ENCODE data around the gene RFPL2. TPM values are rescaled to one million over a fixed set of nuclear protein-coding genes. Genes with fewer than 3 reads are reported as not detected.

The RFPL2 gene
- not detected for total RNA-seq
- long read RNA-seq: 0 reads

DNA sequence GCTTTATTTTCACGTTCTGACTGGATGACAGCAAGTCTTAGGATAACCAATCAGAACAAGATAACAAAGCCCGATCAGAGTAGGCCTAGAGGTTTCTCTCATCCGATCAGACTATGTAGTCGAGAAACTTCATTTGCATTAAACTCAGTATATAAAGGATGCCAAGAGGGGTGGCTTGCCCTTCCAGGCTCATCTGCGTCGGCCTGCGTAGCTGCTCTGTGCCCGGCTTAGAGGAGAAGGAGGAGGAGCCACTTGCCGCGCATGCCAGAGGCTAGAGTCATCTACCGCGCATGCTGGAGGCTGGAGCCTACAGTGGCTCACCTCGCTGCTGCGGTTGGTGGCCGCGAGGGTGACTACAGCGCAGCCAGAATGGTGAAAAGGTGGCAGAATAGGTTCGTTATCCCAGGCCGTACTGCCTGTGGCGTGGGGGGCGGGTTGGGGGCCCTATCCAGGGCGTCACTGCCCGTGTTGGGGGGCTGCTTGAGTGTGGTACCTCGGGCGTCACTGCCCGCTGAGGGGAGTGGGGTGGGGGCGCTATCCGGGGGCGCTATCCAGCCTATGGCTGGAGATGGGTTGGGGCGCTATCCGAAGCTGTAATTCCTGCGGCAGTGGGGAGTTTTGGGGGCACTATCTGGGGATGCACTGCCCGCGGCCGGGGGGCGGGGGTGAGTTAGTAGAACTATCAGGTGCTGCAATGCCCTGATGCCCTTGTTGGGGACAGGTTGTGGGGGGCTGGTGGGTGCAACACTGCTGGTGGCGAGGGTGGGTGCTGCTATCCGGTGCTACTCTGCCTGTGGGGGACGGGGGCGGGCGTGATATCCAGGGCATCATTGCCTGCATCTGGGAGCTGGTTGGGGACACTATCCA, at the start of gene RFPL2:
RFPL2 (minus strand) TSS at position 218 of the 867 bp plus-strand sequence. CDS start 2,622 bp downstream, outside the sequence.
- intact Hi-C loops (cut with DNase I): loop anchor here (10.0 kb wide), 1 partner anchor 230 kb away; no protein-coding TSS in a partner anchor
- DNase-seq (no peak), ATAC-seq (ENCODE audit: poor library complexity) (peak; percentile 60)

DNA sequence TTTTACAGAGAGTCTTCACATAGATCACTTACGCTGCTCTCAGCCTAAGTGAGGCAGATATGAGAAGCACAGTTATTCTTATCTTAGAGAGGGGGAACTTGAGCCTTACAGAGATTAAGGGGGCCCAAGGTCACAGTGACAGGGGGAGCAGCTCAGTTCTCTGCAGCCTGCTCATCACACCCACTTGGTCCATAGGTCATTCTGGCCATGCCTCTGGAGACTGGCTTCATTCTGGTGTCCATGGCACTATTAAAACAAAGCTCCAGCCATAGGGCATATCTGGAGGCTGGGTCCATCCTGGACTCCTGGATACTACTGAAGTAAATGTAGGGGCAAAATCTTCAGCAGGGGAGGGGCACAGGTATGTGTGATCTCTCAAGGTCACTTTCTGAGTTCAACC, 44.4 kb upstream of the RFPL2 start:
- intact Hi-C loops (cut with DNase I): no loop called here
- DNase-seq (no peak), ATAC-seq (ENCODE audit: poor library complexity) (no peak)

DNA sequence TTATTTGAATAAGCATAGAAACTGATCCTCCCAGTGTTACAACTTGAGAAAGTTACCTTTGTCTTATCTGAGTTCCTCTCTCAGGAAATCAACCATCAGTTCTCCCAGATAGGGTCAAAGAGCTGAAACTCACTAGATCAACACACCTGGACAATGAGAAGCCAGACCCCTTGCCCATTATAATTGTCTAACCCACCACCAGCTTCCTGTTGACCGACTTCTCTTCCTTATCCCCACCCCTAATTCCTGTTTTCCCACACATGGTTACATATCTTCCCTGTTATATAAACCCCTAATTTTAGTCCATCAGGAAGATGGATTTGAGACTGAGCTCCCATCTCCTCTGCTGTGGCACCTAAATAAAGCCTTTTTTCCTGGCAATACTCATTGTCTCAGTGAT, 43.4 kb upstream of the RFPL2 start:
- intact Hi-C loops (cut with DNase I): no loop called here
- ATAC-seq (ENCODE audit: poor library complexity) (no peak), DNase-seq (no peak)

DNA sequence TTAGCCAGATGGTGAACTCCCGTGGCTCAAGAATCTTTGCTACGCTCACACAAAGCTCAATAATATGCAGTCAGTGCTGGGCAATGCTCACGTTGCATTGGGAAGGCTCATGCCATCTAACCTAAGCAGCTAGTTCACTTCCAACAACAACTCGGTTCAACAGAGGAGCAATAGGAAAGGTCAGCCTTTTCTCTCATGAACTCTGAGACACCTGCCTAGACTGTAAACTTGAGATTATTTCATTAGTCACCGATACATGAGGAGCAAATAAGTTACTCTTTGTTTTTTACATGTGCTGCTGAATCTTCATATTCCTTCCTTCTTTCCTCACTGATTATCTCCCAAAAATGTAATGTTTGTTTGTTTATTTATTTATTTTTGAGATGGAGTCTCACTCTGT, 41.3 kb upstream of the RFPL2 start:
- ATAC-seq (ENCODE audit: poor library complexity) (no peak), DNase-seq (no peak)
- intact Hi-C loops (cut with DNase I): no loop called here

DNA sequence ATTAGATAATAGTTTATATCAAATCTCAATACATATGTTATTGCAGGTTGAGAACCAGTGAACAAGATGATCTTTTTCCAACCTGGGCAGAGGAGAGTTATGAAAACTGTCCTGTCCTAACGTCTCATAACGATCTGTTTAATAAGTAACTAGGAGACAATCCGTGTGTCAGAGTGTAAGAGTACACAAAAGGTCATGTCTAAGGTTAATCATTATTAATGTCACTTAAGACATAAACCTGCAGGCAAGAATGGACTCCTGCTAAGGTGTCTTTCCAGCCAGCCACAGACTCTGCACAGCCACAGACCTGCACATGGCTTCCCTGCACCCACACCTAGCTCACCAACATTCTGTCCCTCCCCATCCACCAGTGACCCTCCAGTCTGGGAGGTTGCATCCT, 40.2 kb upstream of the RFPL2 start:
- intact Hi-C loops (cut with DNase I): no loop called here
- DNase-seq (no peak), ATAC-seq (ENCODE audit: poor library complexity) (no peak)

DNA sequence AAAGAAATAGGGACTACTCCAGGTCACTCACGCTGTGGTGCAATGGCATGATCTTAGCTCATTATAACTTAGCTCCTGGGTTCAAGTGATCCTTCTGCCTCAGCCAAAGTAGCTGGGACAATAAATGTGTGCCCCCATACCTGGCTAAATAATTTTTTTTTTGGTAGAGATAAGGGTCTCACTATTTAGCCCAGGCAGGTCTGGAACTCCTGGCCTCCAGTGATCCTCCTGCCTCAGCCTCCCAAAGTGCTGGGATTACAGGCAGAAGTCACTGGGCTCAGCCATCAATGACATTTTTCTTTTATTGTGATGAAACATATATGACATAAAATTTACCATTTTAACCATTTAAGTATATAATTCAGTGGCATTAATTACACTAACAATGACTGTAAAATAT, 39.7 kb upstream of the RFPL2 start:
- intact Hi-C loops (cut with DNase I): no loop called here
- DNase-seq (no peak), ATAC-seq (ENCODE audit: poor library complexity) (no peak)

DNA sequence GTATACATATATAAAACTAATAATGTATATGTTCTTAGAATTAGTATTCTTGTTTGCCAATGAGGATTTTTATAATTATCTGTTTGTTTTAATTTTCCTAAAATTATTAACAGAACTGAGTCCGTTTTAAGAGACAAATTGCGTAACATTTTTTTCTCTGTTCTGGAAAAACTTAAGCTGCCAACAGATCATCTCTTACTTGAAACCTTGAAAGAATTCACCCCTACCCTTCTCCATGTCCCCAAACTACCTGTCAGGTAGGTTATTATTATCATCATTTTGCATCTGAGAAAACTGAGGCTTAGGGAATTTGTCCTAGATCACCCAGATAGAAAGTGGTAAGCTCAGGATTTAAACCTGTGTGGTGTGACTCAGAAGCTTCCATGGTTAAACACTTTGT, 35.6 kb upstream of the RFPL2 start:
- intact Hi-C loops (cut with DNase I): no loop called here
- DNase-seq (no peak), ATAC-seq (ENCODE audit: poor library complexity) (no peak)

DNA sequence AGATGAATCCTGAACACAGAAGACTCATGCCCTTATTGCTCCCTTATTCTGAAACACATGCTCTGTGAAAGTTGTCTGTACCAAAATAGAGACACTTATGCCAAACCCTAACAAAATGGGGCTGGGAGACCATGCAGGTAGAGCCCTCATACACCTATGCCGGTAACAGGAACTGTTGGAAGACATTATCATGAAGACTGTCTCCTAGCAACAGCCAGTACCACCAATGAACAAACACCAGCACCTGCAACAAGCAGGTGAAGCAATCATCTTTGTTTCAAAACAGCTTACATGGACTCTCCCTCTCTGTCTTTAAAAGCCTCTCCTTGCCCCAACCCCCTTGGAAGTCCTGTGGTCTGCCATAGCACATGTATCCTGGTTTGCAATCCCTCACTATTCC, 33.0 kb upstream of the RFPL2 start:
- ATAC-seq (ENCODE audit: poor library complexity) (no peak), DNase-seq (no peak)
- intact Hi-C loops (cut with DNase I): no loop called here

DNA sequence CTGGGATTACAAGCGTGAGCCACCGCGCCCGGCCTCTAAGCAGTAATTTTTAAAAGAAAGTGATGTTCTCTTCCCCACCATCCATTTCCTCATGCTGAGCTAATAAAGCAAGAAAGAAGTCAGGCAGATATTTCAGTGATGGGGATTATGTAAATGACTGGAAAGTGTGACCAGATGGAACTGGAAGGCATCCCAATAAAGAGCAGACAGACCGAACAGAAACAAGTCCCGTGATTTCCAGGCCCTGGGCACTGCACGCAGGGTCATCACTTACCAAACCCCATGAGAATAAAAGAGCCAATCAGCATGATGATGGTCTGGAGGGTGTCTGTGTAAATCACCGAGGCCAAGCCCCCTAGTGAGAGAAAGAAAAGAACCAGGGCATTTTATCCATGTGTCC, 32.1 kb upstream of the RFPL2 start:
- intact Hi-C loops (cut with DNase I): no loop called here
- ATAC-seq (ENCODE audit: poor library complexity) (no peak), DNase-seq (no peak)

DNA sequence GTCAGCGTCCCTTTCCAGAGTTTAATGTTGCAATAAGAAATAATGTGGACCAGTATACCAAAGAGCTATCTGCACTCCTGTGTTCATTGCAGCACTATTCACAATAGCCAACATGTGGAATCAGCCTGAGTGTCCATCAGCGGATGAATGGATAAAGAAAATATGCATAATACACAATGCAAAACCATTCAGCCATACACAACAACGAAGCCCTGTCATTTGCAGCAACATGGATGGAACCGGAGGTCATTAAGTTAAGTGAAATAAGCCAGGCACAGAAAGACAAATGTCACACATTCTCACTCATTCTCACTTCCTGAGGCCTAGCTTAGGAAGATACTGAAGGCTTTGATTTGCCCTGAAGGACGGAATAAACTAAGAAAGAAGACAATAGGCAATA, 28.2 kb upstream of the RFPL2 start:
- no peak for DNase-seq
- ATAC-seq (ENCODE audit: poor library complexity): no peak
- intact Hi-C loops (cut with DNase I): no loop called here

DNA sequence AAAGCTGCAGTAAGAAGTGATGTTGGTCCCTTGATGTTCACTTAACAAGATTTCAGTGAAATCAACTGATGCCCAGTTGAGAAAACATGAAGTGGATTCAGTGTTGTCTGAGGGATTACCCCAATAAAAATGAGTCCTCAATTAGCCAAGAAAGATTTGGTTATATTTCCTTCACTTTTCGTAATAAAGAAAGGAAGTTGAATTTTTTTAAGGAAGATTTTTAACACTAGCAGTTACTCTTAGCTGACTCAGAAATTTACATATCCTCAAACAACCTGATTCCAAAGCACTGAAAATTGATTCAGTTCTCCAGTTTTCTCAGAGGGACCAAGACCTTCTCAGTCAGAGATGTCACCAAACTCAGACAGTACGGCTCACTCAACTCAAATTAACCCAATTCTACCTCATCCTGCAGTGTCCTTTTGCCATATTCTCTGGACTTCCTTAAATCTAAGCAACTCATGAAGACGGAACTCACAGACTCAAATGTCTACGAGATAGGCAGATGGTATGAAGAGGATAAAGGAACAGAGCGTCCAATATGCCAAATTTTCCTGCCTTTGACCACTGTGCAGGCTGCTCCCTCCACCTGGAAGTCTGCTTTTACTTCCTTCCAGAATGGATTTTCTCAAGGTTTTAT, 27.4 kb upstream of the RFPL2 start:
- DNase-seq: no peak
- intact Hi-C loops (cut with DNase I): no loop called here
- ATAC-seq (ENCODE audit: poor library complexity): no peak

DNA sequence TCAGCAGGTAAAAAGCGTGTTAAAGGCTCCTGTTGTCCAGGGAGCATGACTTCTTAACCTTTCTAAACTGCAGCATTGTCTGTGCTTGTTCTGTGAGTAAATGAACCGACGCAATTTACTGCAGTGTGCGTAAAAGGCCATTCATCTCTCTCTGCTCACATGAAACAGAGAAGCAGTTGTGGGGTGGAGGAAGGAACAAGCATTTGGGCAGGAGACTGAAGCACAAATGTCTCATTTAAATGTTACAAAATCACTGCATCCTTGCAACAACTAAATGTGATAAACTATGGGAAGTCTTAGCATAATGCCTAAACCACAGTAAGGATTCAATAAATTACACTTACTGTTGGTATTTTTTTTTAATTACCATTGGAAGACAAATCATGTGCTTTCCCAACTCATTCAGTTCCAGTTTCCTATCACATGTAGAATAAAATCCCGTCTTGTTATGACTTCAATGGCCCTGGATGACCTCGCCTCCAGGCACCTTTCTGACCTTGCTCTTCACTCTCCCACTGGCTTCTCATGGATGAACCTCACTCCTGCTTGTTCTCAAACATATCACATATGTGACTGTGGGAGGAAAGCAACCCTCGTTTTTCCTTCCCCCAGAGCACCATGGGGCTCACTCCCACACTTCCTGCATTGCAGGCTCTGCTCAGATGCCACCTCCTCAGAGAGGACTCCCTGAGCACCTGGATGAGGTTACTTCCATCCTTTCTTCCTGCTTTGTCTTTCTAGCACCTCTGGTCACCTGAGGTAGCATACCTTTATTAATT, 21.6 kb upstream of the RFPL2 start:
- intact Hi-C loops (cut with DNase I): no loop called here
- no peak for ATAC-seq (ENCODE audit: poor library complexity)

DNA sequence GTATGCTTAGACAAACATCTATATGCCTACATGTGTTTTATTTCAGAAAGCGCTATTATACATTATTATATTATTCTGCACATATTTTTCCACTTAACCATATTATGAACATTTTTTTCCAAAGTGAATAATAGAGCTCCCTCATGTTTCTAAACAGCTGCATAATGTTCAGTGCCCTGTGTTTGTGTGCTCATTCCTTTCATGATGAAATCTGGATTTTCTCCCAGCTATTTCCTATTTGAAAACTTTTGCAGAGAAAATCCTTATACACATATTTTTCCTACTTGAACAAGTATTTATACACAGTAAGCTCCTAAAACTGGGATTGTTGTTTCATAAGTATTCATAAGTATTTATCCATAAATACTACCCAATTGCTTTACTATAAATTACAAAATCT, 18.1 kb upstream of the RFPL2 start:
- intact Hi-C loops (cut with DNase I): no loop called here
- DNase-seq (no peak), ATAC-seq (ENCODE audit: poor library complexity) (no peak)

More for the DNA sequence above, 21.6 kb upstream of the RFPL2 start:
- no peak for DNase-seq

DNA sequence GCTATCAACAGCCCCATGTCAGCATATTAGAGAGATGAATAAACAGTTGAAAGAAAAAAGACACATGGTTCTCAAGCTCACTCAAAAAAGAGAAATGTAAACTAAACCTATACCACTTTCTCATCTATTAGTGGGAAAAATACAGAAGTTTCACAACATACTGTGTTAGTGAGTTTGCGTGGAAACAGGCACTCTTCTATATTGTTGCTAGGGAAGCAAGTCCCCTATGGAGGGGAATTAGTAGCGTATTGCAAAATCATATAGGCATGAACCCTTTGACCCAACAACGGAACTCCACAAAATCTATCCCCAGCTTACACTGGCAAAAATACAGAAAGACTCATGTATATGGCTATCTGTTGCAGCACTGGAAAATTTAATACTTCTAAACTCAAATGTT, 14.2 kb upstream of the RFPL2 start:
- DNase-seq (no peak), ATAC-seq (ENCODE audit: poor library complexity) (peak; percentile 45)
- intact Hi-C loops (cut with DNase I): no loop called here

DNA sequence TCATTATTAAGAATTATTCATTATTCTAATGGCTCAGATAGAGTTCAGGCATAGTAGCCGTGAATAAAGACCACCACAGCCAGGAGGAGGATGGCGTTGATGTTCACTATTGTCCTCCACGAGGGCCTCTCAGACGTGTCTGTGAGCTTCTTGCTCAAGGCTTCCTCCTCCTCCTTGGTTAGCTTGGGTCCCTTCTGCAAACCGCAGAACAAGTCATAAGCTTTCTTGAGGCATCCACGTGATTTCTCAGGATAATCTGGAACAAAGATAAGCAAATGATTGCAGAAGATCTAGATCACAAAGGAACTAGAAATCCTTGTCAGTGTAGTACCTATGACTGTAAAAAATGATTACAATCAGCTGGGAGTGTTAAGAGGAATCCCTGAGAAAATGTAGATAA, 13.6 kb upstream of the RFPL2 start:
- no peak for DNase-seq
- intact Hi-C loops (cut with DNase I): no loop called here
- ATAC-seq (ENCODE audit: poor library complexity): peak; percentile 46

DNA sequence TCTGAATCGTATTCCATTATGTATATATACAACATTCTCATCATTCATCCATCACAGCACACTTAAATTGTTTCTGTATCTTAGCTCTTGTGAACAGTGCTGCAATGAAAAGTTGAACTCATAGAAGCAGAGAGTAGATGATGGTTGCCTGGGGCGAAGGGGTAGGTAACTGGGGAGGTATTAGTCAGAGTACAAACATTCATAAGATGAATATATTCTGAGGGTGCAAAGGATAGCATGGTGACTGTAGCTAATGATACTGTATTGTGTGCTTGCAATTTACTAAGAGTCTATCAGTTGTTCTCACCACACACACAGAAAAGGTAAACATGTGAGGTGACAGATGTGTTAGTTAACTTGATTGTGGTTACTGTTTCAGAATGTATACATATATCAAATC, 12.6 kb upstream of the RFPL2 start:
- intact Hi-C loops (cut with DNase I): no loop called here
- no peak for ATAC-seq (ENCODE audit: poor library complexity)

DNA sequence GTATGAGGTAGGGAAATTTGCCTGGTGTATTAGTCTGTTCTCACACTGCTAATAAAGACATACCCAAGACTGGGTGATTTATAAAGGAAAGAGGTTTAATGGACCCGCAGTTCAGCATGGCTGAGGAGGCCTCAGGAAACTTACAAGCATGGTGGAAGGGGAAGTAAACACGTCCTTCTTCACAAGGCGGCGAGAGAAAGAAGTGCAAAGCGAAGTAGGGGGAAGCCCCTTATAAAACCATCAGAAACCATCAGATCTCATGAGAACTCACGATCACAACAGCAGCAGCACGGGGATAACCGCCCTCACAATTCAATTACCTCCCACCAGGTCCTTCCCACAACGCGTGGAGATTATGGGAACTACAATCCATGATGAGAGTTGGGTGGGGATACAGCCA, 12.0 kb upstream of the RFPL2 start:
- no peak for DNase-seq
- intact Hi-C loops (cut with DNase I): no loop called here
- no peak for ATAC-seq (ENCODE audit: poor library complexity)

More for the DNA sequence above, 12.6 kb upstream of the RFPL2 start:
- DNase-seq: no peak

DNA sequence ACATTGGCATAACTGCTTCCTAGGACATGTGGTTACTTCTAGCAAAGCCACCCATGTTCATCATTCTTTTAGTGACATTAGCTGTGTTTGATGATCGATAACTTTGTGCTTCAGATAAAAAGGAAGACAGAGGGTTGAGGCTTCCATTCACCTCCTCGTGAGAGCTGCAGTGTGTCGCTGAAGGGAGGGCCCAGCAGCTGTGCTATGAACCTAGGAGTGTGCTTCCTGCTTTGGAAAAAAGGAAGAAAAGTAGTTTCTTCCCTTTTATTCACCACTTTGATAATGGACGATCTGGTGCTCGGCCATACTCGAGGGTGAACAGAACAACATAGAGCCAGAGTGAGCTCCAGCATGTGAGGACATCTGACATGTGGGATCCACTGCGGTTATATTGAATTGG, 6.1 kb upstream of the RFPL2 start:
- intact Hi-C loops (cut with DNase I): no loop called here
- DNase-seq: no peak
- no peak for ATAC-seq (ENCODE audit: poor library complexity)

DNA sequence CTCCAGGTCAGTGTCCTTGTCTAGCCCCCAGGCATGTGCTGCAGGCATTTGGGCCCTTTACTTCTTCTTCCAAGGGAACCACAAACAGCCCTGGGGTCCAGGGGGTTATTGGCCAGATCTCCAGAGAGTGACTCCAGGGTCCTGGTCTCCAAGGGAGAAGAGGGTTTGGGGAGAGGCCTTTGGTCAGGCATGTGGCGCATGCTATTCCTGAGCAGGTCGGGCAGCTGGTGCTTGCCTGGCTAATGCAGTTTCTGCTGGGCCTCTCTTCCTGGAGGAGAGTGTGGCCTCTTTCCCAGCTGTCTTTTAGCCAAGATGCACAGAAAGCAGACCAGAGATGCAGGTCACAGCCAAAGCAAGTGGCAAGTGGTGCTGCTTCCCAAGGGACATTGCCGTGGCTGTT, 3.8 kb upstream of the RFPL2 start:
- ATAC-seq (ENCODE audit: poor library complexity): no peak
- DNase-seq: no peak
- intact Hi-C loops (cut with DNase I): loop anchor here (10.0 kb wide), 1 partner anchor 234 kb away; no protein-coding TSS in a partner anchor

All from Right ventricle myocardium superior (tissue), 1 donor.